MM.1S (cell line): ENCODE data around the gene ULBP1.

Experiments
- DNase-seq: peaks from one replicate; pipeline ENCODE4 v3.0.0-alpha.2; 2015
- H2AFZ ChIP-seq: fragments of 300-600 bp; sonication (generic); 2 replicates; pipeline ENCODE4 v1.6.0; 2016; ENCODE audit warnings: antibody characterized with exemption, low read length
- H3F3A ChIP-seq: fragments of 300-600 bp; sonication (generic); 2 replicates; pipeline ENCODE4 v1.6.1; 2016; ENCODE audit warnings: mild to moderate bottlenecking, antibody characterized with exemption, low read length, moderate library complexity, mixed read lengths; ENCODE audit not compliant: insufficient read depth
- H3K27ac ChIP-seq: fragments of 300-600 bp; sonication (generic); 2 replicates; pipeline ENCODE4 v1.5.1; 2016; ENCODE audit warnings: mild to moderate bottlenecking, low read length
- H3K27me3 ChIP-seq: fragments of 300-600 bp; sonication (generic); replicated peaks from 2 replicates; pipeline ENCODE4 v1.6.0; 2016; ENCODE audit warnings: low read length; ENCODE audit not compliant: insufficient read depth
- H3K36me3 ChIP-seq: fragments of 300-600 bp; sonication (generic); replicated peaks from 2 replicates; pipeline ENCODE4 v1.6.1; 2016; ENCODE audit warnings: mild to moderate bottlenecking, low read length, mixed read lengths; ENCODE audit not compliant: insufficient read depth
- H3K4me1 ChIP-seq: fragments of 300-600 bp; sonication (generic); 2 replicates; pipeline ENCODE4 v1.6.1; 2016; ENCODE audit warnings: low read length, mixed read lengths
- H3K4me2 ChIP-seq: fragments of 300-600 bp; sonication (generic); 2 replicates; pipeline ENCODE4 v1.6.0; 2016; ENCODE audit warnings: low read depth, low read length
- H3K4me3 ChIP-seq: fragments of 300-600 bp; sonication (generic); 2 replicates; pipeline ENCODE4 v1.5.1; 2016; ENCODE audit warnings: low read length, mixed read lengths
- H3K79me2 ChIP-seq: fragments of 300-600 bp; sonication (generic); 2 replicates; pipeline ENCODE4 v1.6.1; 2016; ENCODE audit warnings: mixed run types, low read length, mixed read lengths
- H3K9ac ChIP-seq: fragments of 300-600 bp; sonication (generic); 2 replicates; pipeline ENCODE4 v1.6.1; 2016; ENCODE audit warnings: low read length, mixed read lengths
- H3K9me2 ChIP-seq: fragments of 300-600 bp; sonication (generic); replicated peaks from 2 replicates; pipeline ENCODE4 v1.6.1; 2016; ENCODE audit warnings: mild to moderate bottlenecking, low read length, mixed read lengths; ENCODE audit not compliant: insufficient read depth
- H3K9me3 ChIP-seq: fragments of 300-600 bp; sonication (generic); replicated peaks from 2 replicates; pipeline ENCODE4 v1.6.1; 2016; ENCODE audit warnings: mild to moderate bottlenecking, low read length, mixed read lengths; ENCODE audit not compliant: insufficient read depth
- H4K20me1 ChIP-seq: fragments of 300-600 bp; sonication (generic); 2 replicates; pipeline ENCODE4 v1.6.1; 2016; ENCODE audit warnings: mild to moderate bottlenecking, low read length, moderate library complexity, mixed read lengths; ENCODE audit not compliant: insufficient read depth
- CTCF ChIP-seq: fragments of 300-600 bp; sonication (generic); IDR thresholded peaks from 2 replicates; pipeline ENCODE4 v1.5.1; 2016; ENCODE audit warnings: antibody characterized with exemption, low read length, mixed read lengths
- EZH2 ChIP-seq: fragments of 300-600 bp; sonication (generic); optimal IDR thresholded peaks from 2 replicates; pipeline ENCODE3; 2017; ENCODE audit warnings: low read depth, mild to moderate bottlenecking, antibody characterized with exemption, low read length, mixed read lengths
- EZH2phosphoT487 ChIP-seq: fragments of 300-600 bp; sonication (generic); IDR thresholded peaks from 2 replicates; pipeline ENCODE4 v1.6.1; 2018; ENCODE audit warnings: antibody characterized with exemption, low read length

The ULBP1 gene

DNA sequence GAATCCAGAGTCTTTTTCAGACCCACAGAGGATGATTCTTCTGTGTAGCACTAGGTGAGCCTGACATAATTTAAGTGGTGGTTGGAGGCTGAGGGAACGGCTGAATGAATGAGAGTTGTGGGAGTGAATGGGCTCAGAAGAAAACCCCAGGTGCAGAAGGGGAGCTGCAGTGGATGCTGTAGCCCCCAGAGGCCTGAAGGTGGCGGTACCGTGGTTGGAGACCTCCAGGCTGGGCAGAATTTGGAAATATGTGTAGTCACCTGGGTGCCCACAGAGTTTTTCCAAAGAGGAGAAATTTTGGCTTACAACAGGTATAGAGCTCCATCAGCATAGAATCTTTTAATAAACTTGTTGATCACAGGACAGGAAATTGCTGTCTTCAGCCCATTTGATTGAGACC lies 34.3 kb upstream of the ULBP1 start:
- no peaks in the 10 kb centered on the region for H3K36me3 ChIP-seq
- no peak overlapping the region for H3K4me2 ChIP-seq
- no peak overlapping the region for H3K4me3 ChIP-seq
- no peak overlapping the region for H3K9ac ChIP-seq
- no peaks in the 10 kb centered on the region for H3K79me2 ChIP-seq
- no peak for DNase-seq
- H4K20me1 ChIP-seq: no peaks in the 10 kb centered on the region
- no peaks in the 10 kb centered on the region for H3K9me2 ChIP-seq
- TF ChIP-seq EZH2phosphoT487: no peak
- peak; percentile 28 for TF ChIP-seq CTCF
- no peaks in the 10 kb centered on the region for H3K9me3 ChIP-seq
- no peaks in the 10 kb centered on the region for H3F3A ChIP-seq
- no peak overlapping the region for H3K27ac ChIP-seq
- no peak overlapping the region for H2AFZ ChIP-seq
- H3K27me3 ChIP-seq: peaks cover 66% of the 10 kb centered on the region
- H3K4me1 ChIP-seq: no peaks in the 10 kb centered on the region

DNA sequence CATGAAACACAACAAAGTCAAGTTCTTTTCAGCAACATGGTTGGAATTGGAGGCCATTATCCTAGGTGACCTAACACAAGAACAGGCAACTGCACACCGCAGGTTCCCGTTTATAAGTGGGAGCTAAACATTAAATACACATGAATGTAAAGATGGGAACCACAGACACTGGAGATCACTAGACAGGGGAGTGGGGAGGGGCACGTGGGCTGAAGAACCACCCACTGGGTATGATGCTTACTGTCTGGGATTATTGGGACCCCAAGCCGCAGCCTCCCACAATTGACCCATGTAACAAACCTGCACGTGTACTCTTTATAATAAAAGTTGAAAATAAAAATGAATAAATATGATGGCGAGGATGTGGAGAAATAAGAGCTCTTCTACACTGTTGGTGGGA lies 32.2 kb upstream of the ULBP1 start:
- Histone ChIP-seq H3K4me1 (no peaks in the 10 kb centered on the region), H3K79me2 (no peaks in the 10 kb centered on the region), H3K4me3 (no peak overlapping the region), H3F3A (no peaks in the 10 kb centered on the region), H3K9ac (no peak overlapping the region), H4K20me1 (no peaks in the 10 kb centered on the region), H2AFZ (no peak overlapping the region), H3K36me3 (no peaks in the 10 kb centered on the region), H3K4me2 (no peak overlapping the region), H3K9me2 (no peaks in the 10 kb centered on the region), H3K27ac (no peak overlapping the region), H3K27me3 (peaks cover 68% of the 10 kb centered on the region), H3K9me3 (no peaks in the 10 kb centered on the region)
- TF ChIP-seq EZH2 (no peak), EZH2phosphoT487 (no peak), CTCF (no peak)
- DNase-seq: no peak

DNA sequence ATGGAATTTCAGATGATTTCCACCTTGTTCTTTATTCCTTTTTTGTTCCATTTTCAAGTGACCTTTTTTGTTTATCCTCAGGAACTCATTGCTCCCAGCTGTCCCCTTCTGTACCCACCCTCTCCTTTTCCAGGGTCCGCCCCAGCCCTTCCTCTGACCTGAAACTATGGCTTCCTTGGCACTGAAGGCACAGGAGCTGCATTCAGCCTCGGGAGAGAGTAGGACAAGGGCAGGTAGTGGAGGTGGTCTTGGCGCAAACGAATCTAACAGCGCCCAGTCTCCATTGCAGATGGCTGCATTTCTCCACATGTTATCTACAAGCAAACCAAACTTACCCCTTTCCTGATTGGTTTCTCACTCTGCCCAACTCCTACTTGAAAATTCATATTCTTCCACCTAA lies 30.7 kb upstream of the ULBP1 start:
- Histone ChIP-seq H3K9me3 (no peaks in the 10 kb centered on the region), H2AFZ (no peak overlapping the region), H3K79me2 (no peaks in the 10 kb centered on the region), H3F3A (no peaks in the 10 kb centered on the region), H3K9me2 (no peaks in the 10 kb centered on the region), H3K4me2 (no peak overlapping the region), H3K27ac (no peak overlapping the region), H4K20me1 (no peaks in the 10 kb centered on the region), H3K4me3 (no peak overlapping the region), H3K27me3 (peaks cover 74% of the 10 kb centered on the region), H3K4me1 (no peaks in the 10 kb centered on the region), H3K36me3 (no peaks in the 10 kb centered on the region), H3K9ac (no peak overlapping the region)
- DNase-seq: no peak
- TF ChIP-seq EZH2phosphoT487 (no peak), EZH2 (no peak), CTCF (no peak)
